ENCODE measurements around the gene TBC1D22A. TPM values are rescaled to one million over a fixed set of nuclear protein-coding genes. Genes with fewer than 3 reads are reported as not detected.

Gene TBC1D22A
- total RNA-seq, 4 donors from 2014 or later, result 9.2 to 45.3 (median 22.8) TPM

- no peak for DNase-seq
- Histone ChIP-seq H3K36me3 (no peaks in the 10 kb centered on the region), H3K27ac (no peak overlapping the region), H3K4me3 (no peak overlapping the region), H3K27me3 (no peaks in the 10 kb centered on the region), H3K4me1 (no peaks in the 10 kb centered on the region), H3K9me3 (no peaks in the 10 kb centered on the region)
- intact Hi-C loops (cut with DNase I; ENCODE audit: low total_unique reads), result no loop called here
- no peak for TF ChIP-seq CTCF (IDR thresholded peaks at IDR 0.05)
- TF ChIP-seq POLR2A (IDR thresholded peaks at IDR 0.05), result no peak
Measured at GRCh38 chr22:47180796-47181195, 418.3 kb downstream of the TBC1D22A start.

- no peaks in the 10 kb centered on the region for H3K27me3 ChIP-seq
- no peak overlapping the region for H3K27ac ChIP-seq
- TF ChIP-seq CTCF (IDR thresholded peaks at IDR 0.05) (no peak), POLR2A (IDR thresholded peaks at IDR 0.05) (no peak)
- no peak overlapping the region for H3K4me3 ChIP-seq
- no peaks in the 10 kb centered on the region for H3K4me1 ChIP-seq
- H3K9me3 ChIP-seq, result no peaks in the 10 kb centered on the region
- DNase-seq, result no peak
- H3K36me3 ChIP-seq, result no peaks in the 10 kb centered on the region
- intact Hi-C loops (cut with DNase I; ENCODE audit: low total_unique reads), result no loop called here
Measured at GRCh38 chr22:47187176-47187957, 424.9 kb downstream of the TBC1D22A start.

- DNase-seq, result peak in 1 of 2 donors; percentile 2
- H3K27ac ChIP-seq, result no peak overlapping the region
Measured at GRCh38 chr22:47188261-47189055, 426.0 kb downstream of the TBC1D22A start.

GRCh38 chr22:47189056-47189916 lies 426.8 kb downstream of the TBC1D22A start:
- intact Hi-C loops (cut with DNase I; ENCODE audit: low total_unique reads), result no loop called here
- peak in 1 of 2 donors; percentile 8 for DNase-seq
- Histone ChIP-seq H3K27ac (no peak overlapping the region), H3K9me3 (no peaks in the 10 kb centered on the region), H3K4me3 (no peak overlapping the region), H3K4me1 (no peaks in the 10 kb centered on the region), H3K27me3 (no peaks in the 10 kb centered on the region), H3K36me3 (no peaks in the 10 kb centered on the region)
- TF ChIP-seq POLR2A (IDR thresholded peaks at IDR 0.05) (no peak), CTCF (IDR thresholded peaks at IDR 0.05) (no peak)

More at GRCh38 chr22:47188261-47189055, 426.0 kb downstream of the TBC1D22A start:
- TF ChIP-seq CTCF (IDR thresholded peaks at IDR 0.05) (no peak), POLR2A (IDR thresholded peaks at IDR 0.05) (no peak)
- H3K4me1 ChIP-seq, result no peaks in the 10 kb centered on the region
- intact Hi-C loops (cut with DNase I; ENCODE audit: low total_unique reads), result no loop called here
- H3K4me3 ChIP-seq, result no peak overlapping the region
- no peaks in the 10 kb centered on the region for H3K36me3 ChIP-seq
- no peaks in the 10 kb centered on the region for H3K27me3 ChIP-seq
- H3K9me3 ChIP-seq, result no peaks in the 10 kb centered on the region
